SH-SY5Y (cell line): Measurements from ENCODE around the gene XKR3.

Source experiments
- GATA2 ChIP-seq: IDR thresholded peaks from 2 replicates; pipeline ENCODE4 v1.6.1; 2011; ENCODE audit warnings: mild to moderate bottlenecking, low read depth, low read length
- GATA3 ChIP-seq: IDR thresholded peaks from 2 replicates; pipeline ENCODE4 v1.6.1; 2011; ENCODE audit warnings: low read depth, mild to moderate bottlenecking, low read length, moderate library complexity

DNA sequence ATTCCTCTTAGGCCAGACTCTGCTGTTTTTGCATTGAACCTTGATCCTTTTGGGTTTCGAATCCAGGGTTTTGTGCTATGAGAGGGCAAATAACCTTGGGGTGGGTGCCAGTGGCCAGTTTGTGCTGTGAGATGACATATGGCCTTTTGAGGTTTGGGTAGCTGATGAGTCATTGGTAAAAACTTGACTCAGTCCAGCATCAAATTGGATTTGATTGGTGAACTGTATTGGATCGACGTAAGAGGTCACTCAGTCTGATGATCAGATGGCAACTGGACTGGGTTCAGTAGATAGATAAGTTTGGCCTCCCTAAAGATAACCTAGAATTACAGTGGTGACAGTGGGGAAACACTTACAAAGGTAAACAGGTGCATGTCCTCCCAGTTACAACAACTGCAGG is 41.0 kb upstream of the XKR3 start:
- TF ChIP-seq GATA2 = no peak
- no peak for TF ChIP-seq GATA3
